ENCODE measurements around the gene MYO7A. TPM values are rescaled to one million over a fixed set of nuclear protein-coding genes. Genes with fewer than 3 reads are reported as not detected.

MYO7A gene
- total and polyA plus RNA-seq, 2 experiments from 2014 or later = 1.8 to 5.4 TPM

DNA sequence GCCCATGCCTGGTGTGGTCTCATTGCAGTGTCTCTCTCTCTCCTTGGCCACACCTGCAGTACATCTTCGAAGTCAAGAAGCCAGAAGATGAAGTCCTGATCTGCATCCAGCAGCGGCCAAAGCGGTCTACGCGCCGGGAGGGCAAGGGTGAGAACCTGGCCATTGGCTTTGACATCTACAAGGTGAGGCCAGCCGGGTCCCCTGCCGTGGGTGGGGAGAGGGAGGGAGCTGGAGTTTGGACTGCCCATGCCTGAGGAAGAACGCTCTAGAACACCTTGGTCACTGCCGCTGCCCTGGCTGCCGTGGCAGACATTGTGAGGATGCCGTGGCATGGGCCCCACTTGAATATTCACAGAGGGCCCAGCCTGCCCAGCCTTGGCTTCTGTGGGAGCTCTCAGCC is 9.1 kb upstream of the MYO7A start (continued):
- no peak for TF ChIP-seq CTCF (conservative IDR thresholded peaks at IDR 0.05; ENCODE audit: low read depth in 2 of 2)

DNA sequence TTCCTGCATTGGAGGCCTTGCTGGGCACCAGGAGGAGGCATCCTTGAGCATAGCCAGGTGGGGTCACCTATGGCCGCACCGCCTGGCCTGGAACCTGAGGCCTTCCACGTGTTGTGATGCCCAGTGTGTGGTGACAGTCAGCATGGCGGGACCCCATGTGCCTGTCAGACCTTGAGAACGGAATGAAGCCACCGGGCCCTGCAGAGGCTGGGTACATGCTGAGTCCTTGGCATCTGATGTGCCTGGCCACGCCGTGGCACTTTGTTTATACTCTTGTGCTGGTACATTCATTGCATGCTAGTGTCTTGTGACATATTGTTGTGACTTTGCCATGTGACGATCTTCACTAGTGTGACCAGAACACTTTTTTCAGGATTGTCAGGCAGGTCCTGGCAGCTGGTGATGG is 8.5 kb upstream of the MYO7A start:
- DNase-seq (ENCODE audit: low spot score) = no peak
- Histone ChIP-seq H3K4me3 (no peak overlapping the region), H3K4me1 (ENCODE audit: insufficient read depth) (no peaks in the 10 kb centered on the region), H3K27ac (ENCODE audit: low read depth) (no peak overlapping the region), H3K9me2 (ENCODE audit: insufficient read depth) (no peaks in the 10 kb centered on the region), H3K27me3 (ENCODE audit: insufficient read depth) (no peaks in the 10 kb centered on the region), H2AFZ (no peak overlapping the region), H3K36me3 (ENCODE audit: insufficient read depth) (no peaks in the 10 kb centered on the region), H3K4me2 (no peak overlapping the region), H3K79me2 (replicated peaks; ENCODE audit: insufficient read depth) (no peaks in the 10 kb centered on the region), H3F3A (replicated peaks; ENCODE audit: low read depth) (no peaks in the 10 kb centered on the region), H4K20me1 (replicated peaks; ENCODE audit: insufficient read depth) (no peaks in the 10 kb centered on the region; the same call in 1 of the 2 replicates)
- H3K4me3 Mint-ChIP-seq = no peak overlapping the region
- H3K4me1 Mint-ChIP-seq = no peaks in the 10 kb centered on the region
- ATAC-seq = no peak
- no peak overlapping the region for H3K27ac Mint-ChIP-seq
- H3K27me3 Mint-ChIP-seq (ENCODE audit: insufficient read depth, low read depth, poor library complexity) = peaks cover 15% of the 10 kb centered on the region
- no peaks in the 10 kb centered on the region for H3K9me3 Mint-ChIP-seq
- peaks cover 5% of the 10 kb centered on the region; the same call in 1 of the 3 replicates for H3K36me3 Mint-ChIP-seq (ENCODE audit: low read depth)
- TF ChIP-seq EZH2phosphoT487 (IDR thresholded peaks at IDR 0.05; ENCODE audit: unreplicated experiment) (no peak), POLR2AphosphoS5 (IDR thresholded peaks at IDR 0.05; ENCODE audit: low read depth) (no peak), JUNB (IDR thresholded peaks at IDR 0.05; ENCODE audit: unreplicated experiment) (no peak), NANOG (IDR thresholded peaks at IDR 0.05; ENCODE audit: borderline replicate concordance) (no peak), ZNF114 (CRISPR knock-in tag; IDR thresholded peaks at IDR 0.05) (no peak), EZH2 (IDR thresholded peaks at IDR 0.05; ENCODE audit: low read depth, unreplicated experiment) (no peak), CREB1 (CRISPR knock-in tag; IDR thresholded peaks at IDR 0.05; ENCODE audit: low read depth) (no peak), CTCF (conservative IDR thresholded peaks at IDR 0.05; ENCODE audit: low read depth in 2 of 2) (no peak), STAT1 (IDR thresholded peaks at IDR 0.05; ENCODE audit: unreplicated experiment) (no peak)
- TF ChIP-seq, protein P1, sequence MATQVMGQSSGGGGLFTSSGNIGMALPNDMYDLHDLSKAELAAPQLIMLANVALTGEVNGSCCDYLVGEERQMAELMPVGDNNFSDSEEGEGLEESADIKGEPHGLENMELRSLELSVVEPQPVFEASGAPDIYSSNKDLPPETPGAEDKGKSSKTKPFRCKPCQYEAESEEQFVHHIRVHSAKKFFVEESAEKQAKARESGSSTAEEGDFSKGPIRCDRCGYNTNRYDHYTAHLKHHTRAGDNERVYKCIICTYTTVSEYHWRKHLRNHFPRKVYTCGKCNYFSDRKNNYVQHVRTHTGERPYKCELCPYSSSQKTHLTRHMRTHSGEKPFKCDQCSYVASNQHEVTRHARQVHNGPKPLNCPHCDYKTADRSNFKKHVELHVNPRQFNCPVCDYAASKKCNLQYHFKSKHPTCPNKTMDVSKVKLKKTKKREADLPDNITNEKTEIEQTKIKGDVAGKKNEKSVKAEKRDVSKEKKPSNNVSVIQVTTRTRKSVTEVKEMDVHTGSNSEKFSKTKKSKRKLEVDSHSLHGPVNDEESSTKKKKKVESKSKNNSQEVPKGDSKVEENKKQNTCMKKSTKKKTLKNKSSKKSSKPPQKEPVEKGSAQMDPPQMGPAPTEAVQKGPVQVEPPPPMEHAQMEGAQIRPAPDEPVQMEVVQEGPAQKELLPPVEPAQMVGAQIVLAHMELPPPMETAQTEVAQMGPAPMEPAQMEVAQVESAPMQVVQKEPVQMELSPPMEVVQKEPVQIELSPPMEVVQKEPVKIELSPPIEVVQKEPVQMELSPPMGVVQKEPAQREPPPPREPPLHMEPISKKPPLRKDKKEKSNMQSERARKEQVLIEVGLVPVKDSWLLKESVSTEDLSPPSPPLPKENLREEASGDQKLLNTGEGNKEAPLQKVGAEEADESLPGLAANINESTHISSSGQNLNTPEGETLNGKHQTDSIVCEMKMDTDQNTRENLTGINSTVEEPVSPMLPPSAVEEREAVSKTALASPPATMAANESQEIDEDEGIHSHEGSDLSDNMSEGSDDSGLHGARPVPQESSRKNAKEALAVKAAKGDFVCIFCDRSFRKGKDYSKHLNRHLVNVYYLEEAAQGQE (IDR thresholded peaks at IDR 0.05; ENCODE audit: unreplicated experiment) = no peak
- TF ChIP-seq, protein P2, sequence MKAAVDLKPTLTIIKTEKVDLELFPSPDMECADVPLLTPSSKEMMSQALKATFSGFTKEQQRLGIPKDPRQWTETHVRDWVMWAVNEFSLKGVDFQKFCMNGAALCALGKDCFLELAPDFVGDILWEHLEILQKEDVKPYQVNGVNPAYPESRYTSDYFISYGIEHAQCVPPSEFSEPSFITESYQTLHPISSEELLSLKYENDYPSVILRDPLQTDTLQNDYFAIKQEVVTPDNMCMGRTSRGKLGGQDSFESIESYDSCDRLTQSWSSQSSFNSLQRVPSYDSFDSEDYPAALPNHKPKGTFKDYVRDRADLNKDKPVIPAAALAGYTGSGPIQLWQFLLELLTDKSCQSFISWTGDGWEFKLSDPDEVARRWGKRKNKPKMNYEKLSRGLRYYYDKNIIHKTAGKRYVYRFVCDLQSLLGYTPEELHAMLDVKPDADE (IDR thresholded peaks at IDR 0.05) = no peak
